Stimulated activated naive CD8-positive, alpha-beta T cell treated with anti-CD3 and anti-CD28 coated beads, Interleukin-15, amount 100 ng/mL, for 72 hours (primary cell): ENCODE data around the gene RPTOR.
"Not testable (repeated sequence)": the region's sequence is repeated elsewhere in the genome, so short reads cannot be mapped to it uniquely, and the experiment has no call there.

Experiments
- ATAC-seq: fragments of 150-1000 bp; cut with Tn5 transposase; 2 replicates; pipeline ENCODE4 v1.10.0; 2021; ENCODE audit warnings: mild to moderate bottlenecking, moderate library complexity
- DNase-seq, 2 donors: peaks; one replicate each; pipeline ENCODE4 v3.0.0; 2021 to 2022
- H3K27ac Mint-ChIP-seq, 2 donors: one replicate each; pipeline ENCODE4 v1.8.0; 2022; ENCODE audit warnings: mild to moderate bottlenecking in 2 of 2, mixed read lengths in 2 of 2, moderate library complexity in 2 of 2
- H3K27me3 Mint-ChIP-seq: one replicate; pipeline ENCODE4 v1.8.0; 2022; ENCODE audit warnings: mixed read lengths
- H3K4me1 Mint-ChIP-seq: one replicate; pipeline ENCODE4 v1.8.0; 2022; ENCODE audit warnings: mild to moderate bottlenecking, mixed read lengths
- H3K4me3 Mint-ChIP-seq, 2 donors: one replicate each; pipeline ENCODE4 v1.8.0; 2022; ENCODE audit warnings: mild to moderate bottlenecking in 2 of 2, mixed read lengths in 2 of 2, moderate library complexity in 1 of 2
- H3K9me3 Mint-ChIP-seq, 2 donors: one replicate each; pipeline ENCODE4 v1.8.0; 2022; ENCODE audit warnings: mixed read lengths in 2 of 2

RPTOR gene

DNA sequence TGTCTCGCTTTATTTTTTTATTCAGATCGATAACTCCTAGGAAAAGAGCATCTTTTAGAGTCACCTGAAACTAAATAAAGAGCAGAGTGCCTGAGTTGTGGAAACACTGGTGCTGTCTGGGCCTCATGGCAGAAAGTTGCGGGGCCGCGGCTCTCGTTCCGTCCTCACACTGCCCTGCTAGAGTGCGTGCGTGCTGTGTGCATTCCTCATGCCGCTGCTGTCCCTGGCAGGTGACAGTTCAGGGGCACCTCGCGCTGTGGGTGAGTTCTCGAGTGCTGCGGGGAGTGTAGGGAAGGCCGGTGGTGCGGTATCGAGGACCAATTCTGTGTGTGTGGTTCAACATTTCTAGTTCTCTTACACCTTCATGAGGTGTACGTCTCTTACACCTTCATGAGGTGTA, 136.6 kb downstream of the RPTOR start:
- Mint-ChIP-seq H3K27ac (no peak overlapping the region), H3K9me3 (no peaks in the 10 kb centered on the region), H3K4me1 (peaks cover 57% of the 10 kb centered on the region), H3K27me3 (no peaks in the 10 kb centered on the region), H3K4me3 (no peak overlapping the region)
- ATAC-seq (no peak), DNase-seq (no peak)

DNA sequence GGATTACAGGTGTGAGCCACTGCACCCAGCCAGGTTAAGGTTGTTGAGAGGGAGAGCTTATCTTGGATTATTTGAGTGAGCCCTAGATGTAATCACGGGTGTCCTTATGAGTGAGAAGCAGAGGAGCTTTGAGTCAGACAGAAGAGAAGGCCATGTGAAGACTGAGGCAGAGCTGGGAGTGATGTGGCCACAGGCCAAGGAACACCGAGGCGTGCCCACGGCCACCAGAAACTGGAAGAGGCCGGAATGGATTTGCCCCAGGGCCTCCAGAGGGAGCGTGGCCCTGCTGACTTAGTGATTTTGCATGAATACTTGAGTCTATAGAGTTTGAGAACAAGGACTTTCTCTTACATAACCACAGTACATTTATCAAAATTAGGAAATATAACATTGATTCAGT, 137.7 kb downstream of the RPTOR start:
- DNase-seq (no peak), ATAC-seq (no peak)
- H3K27me3 Mint-ChIP-seq = no peaks in the 10 kb centered on the region
- H3K27ac Mint-ChIP-seq = no peak overlapping the region
- H3K9me3 Mint-ChIP-seq = no peaks in the 10 kb centered on the region
- H3K4me3 Mint-ChIP-seq = no peak overlapping the region
- peaks cover 57% of the 10 kb centered on the region for H3K4me1 Mint-ChIP-seq

DNA sequence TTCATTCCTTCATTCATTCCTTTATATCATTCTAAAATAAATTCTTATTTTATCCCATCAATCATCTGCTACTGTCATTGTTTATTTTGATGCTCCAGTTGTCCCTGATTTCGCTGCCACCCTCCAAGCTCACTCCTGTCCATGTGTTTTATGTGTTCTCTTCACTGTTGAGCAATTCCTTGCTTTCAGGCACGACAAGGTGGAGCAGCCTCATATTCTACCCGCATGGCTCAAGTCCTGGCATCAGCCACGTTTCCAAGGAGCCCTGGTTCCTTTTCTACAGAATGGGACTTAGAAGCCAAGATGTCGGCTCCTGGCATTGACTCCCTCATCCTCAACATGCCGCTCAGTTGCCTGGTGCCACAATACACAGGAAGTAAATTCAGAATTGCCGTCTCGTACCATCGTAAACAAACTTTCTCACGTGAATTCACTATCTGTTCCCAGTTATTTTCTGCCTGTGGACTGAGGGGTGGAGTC, 139.0 kb downstream of the RPTOR start:
- no peak for DNase-seq
- H3K9me3 Mint-ChIP-seq = no peaks in the 10 kb centered on the region
- no peak overlapping the region for H3K4me3 Mint-ChIP-seq
- H3K27me3 Mint-ChIP-seq = no peaks in the 10 kb centered on the region
- peaks cover 44% of the 10 kb centered on the region for H3K4me1 Mint-ChIP-seq
- ATAC-seq = no peak
- H3K27ac Mint-ChIP-seq = no peak overlapping the region

DNA sequence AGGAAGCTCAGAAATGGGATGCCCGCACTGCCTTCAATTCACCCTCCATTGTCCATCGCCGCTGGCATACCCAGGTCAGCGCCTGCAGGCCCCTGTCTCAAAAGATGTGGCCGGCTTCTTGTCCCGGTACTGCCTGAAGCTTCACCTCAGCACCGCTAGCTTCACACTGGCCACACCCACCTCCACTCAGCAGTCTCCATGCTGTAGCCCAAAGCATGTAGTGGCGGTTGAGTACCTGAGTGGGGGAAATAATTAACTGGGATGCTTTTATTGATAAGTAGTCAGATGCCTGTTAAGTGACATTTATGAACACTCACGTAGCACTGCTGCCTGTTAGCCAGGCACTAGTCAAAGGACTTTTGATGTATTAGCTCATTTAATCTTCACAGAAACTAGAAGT, 143.2 kb downstream of the RPTOR start:
- ATAC-seq (no peak), DNase-seq (no peak)
- H3K27me3 Mint-ChIP-seq = no peaks in the 10 kb centered on the region
- no peak overlapping the region for H3K27ac Mint-ChIP-seq
- H3K9me3 Mint-ChIP-seq = no peaks in the 10 kb centered on the region
- H3K4me1 Mint-ChIP-seq = peaks cover 13% of the 10 kb centered on the region
- no peak overlapping the region for H3K4me3 Mint-ChIP-seq

DNA sequence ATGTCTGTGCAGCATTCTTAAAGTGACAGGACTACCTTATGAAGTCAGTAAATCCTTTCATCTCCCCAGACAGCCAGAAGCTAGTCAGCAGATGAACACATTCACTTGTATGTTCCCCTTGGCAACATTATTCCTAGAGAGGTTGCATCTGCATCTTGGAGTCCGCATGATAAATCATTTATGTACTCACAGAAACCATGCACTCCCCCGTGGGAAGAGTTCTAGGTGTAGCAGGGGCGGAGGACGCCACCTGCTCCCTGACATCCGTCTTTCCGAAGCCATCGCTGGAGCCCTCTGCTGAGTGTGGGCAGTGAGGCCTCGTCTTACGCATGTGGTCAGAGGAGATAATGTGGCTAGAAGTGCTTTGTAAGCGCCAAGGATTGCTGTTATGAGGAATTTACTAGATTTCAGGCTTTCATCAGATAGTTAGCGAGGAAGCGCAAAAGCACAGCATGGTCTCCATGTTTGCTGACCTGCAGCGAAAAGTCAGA, 144.5 kb downstream of the RPTOR start:
- Mint-ChIP-seq H3K4me3 (no peak overlapping the region), H3K27ac (no peak overlapping the region), H3K27me3 (no peaks in the 10 kb centered on the region), H3K4me1 (peaks cover 14% of the 10 kb centered on the region), H3K9me3 (no peaks in the 10 kb centered on the region)
- DNase-seq (no peak), ATAC-seq (no peak)

DNA sequence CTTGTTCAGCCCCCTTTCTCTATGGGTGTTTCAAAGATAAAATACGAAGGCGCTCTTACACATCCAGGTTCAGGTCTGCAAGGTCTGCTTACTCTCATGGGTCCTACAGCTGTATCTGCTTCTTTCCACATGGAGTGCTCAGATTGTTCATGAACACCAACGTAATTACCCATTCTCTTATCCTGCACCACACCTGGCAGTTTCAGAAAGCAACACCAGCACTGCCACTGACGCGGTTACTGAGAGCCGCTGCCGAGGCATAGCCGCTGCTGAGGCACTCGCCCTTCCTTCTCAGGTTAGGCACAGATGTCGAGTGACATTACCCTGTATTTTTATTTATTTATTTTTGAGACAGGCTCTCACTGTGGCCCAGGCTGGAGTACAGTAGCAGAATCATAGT, 147.1 kb downstream of the RPTOR start:
- no peak for ATAC-seq

DNA sequence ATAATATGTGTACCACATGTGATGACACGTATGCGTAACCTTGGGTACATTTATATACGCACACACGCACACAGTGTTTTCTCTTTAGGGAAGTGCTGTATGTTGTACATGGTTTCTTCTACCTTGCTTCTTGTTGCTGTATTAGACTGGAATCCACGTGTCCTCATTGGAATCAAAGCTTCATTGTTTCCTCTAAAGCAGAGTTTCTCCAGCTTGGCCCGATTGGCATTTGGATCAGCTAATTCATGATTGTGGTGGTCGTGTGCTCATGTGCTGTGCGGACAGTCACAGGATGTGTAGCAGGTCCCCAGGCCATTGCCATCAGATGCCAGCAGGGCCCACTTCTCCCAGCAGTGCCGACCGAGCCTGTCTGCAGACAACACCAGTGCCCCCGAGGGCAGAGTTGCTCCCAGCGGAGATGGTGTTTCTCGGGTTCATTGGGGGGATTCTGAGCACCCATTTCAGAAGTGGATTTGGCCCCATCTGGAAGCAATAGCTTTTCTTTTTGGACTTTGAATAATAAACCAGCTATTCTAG, 148.4 kb downstream of the RPTOR start:
- Mint-ChIP-seq H3K4me3 (no peak overlapping the region), H3K27me3 (no peaks in the 10 kb centered on the region), H3K9me3 (no peaks in the 10 kb centered on the region), H3K27ac (peak overlapping the region in 1 of 2 donors; percentile 35), H3K4me1 (peaks cover 39% of the 10 kb centered on the region)
- DNase-seq (no peak), ATAC-seq (no peak)

More for the DNA sequence above, 147.1 kb downstream of the RPTOR start:
- DNase-seq = no peak
- Mint-ChIP-seq H3K27me3 (no peaks in the 10 kb centered on the region), H3K4me1 (peaks cover 34% of the 10 kb centered on the region), H3K4me3 (no peak overlapping the region), H3K9me3 (no peaks in the 10 kb centered on the region), H3K27ac (no peak overlapping the region)

DNA sequence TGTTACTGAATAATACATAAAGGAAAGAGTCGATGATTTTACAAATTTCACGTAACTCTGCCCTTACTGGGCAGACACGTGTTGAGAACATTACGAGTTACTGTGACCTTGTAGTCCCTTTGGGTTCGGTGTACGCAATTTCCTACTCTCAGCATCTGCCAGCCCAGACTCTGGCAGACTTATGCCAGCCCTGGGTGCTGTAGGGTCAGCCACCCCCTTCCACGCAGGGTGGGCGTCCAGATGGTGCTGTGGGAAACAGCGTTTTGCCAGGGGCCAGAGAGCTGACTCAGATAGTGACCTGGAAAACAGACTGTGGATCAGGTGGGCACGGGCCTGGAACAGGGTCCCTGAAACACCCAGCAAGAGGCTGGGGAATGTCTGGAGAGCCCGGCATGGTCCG, 148.9 kb downstream of the RPTOR start:
- peaks cover 45% of the 10 kb centered on the region for H3K4me1 Mint-ChIP-seq
- ATAC-seq (no peak), DNase-seq (no peak)
- H3K4me3 Mint-ChIP-seq = no peak overlapping the region
- no peaks in the 10 kb centered on the region for H3K27me3 Mint-ChIP-seq
- no peak overlapping the region for H3K27ac Mint-ChIP-seq
- H3K9me3 Mint-ChIP-seq = no peaks in the 10 kb centered on the region

DNA sequence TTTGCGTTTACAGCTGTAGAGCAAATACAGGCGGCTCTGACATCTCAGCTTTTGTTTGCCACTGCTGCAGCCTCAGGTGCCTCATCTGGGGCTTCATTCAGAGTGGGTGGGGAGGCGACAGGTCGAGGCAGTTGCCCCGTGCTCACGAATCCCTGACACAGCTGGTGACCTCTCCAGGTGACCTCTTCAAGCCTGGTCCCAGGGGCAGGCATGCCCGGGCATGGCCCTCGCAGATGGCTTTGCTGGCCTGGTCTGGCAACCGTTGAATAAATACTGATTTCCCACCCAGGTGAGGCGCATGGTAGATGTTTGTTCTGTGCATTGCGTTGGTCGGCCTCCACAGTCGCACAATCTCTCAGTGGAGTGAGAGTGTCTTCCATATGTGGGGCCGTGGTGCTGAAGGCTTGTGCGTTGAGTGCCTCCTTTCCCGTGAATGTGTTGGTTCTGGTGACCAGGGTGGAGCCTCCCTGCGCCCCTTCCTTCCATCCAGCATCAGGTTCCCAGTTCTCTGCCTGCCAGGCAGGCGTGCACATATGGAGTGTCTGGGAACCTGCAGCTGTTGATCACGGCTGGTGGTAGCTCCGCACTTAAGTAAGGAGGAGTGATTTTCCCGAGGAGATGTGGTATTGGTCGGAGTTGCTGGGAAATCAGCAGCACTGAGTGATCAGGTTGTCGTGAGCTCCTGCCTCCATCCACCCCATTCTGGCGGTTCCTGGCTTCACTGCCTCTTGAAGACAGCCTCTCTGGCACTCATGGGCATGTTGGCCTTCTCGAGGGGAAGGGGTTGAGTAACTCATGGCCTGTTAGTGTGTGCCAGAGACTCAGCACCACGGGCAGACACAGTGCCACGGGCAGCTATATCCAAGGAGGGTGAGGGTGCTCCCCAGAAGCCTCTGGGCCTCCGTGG, 149.7 kb downstream of the RPTOR start:
- Mint-ChIP-seq H3K27ac (peak overlapping the region; percentile 9 to 45), H3K9me3 (no peaks in the 10 kb centered on the region), H3K4me3 (no peak overlapping the region), H3K27me3 (no peaks in the 10 kb centered on the region), H3K4me1 (peaks cover 53% of the 10 kb centered on the region)
- ATAC-seq = no peak
- no peak for DNase-seq

DNA sequence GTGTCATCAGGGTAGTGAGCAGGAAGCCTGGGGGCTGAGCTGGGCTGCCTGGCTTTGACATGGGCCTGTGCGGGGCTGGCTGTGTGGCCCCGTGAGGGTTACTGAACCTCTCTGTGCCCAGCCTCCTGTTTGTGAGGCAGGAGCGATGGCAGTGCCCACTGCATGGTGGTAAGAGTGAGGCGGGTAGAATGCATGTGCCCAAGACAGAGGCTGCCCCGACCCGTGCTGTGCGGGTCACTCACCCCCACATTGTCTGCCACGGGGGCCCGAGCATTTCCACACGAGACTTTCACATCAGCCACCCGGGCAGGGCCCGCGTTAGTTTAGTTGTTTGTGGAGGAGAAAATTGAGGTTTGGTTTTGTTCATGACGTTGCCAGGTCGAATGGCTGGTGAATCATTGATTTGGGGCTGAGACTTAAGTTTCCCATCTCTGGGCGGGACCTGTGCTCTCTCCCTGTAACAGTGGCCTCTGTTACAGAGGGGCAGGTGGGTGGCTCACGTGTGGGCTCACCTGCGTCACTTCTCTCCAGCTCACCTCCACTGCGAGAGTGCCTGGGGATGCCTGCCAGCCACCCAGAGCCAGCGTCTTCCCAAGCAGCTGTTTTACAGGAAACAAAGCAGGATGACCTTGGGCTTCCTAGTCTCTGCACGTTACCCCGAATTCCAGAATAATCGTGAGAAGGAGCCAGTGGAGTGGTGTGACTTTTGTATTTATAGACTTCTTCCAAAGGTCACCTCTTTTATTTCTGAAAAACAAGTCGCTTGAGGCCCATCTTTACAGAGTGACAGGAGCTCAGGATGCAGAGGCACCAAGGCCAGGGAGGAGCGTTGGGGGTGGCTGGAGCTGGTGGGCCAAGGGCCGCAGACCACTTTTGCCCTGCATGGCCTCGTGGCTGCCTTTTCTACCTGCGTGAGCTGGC, 150.6 kb downstream of the RPTOR start:
- DNase-seq = peak in 1 of 2 donors; percentile 45

DNA sequence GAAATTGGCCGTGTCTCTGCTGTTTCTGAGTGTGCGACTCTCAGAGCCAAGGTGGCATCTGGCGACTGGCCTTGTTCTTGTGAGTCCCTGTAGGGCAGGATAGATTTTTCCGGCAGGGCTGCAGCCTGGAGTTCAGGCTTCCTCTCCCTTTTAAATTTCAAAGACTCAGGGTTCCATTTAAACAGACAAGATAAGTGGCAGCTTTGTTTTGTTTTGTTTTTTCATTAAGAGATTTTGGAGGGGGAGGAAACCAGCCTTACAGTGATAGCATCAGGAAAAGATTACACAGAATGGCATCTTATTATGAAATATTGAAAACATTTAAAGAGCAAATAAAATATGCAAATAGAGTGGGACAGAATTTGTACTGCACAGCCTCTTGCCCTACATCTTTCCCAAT, 151.3 kb downstream of the RPTOR start:
- Mint-ChIP-seq H3K27ac (peak overlapping the region; percentile 31 to 77), H3K9me3 (peaks cover 10 to 15% of the 10 kb centered on the region in 2 donors), H3K4me3 (peak overlapping the region; percentile 38 to 52), H3K4me1 (peaks cover 61% of the 10 kb centered on the region), H3K27me3 (no peaks in the 10 kb centered on the region)
- ATAC-seq (no peak), DNase-seq (no peak)

More for the DNA sequence above, 150.6 kb downstream of the RPTOR start:
- Mint-ChIP-seq H3K4me1 (peaks cover 61% of the 10 kb centered on the region), H3K9me3 (peaks cover 6 to 8% of the 10 kb centered on the region in 2 donors), H3K27me3 (no peaks in the 10 kb centered on the region), H3K4me3 (peak overlapping the region; percentile 38 to 52), H3K27ac (peak overlapping the region; percentile 72 to 74)
- peak; percentile 80 for ATAC-seq

DNA sequence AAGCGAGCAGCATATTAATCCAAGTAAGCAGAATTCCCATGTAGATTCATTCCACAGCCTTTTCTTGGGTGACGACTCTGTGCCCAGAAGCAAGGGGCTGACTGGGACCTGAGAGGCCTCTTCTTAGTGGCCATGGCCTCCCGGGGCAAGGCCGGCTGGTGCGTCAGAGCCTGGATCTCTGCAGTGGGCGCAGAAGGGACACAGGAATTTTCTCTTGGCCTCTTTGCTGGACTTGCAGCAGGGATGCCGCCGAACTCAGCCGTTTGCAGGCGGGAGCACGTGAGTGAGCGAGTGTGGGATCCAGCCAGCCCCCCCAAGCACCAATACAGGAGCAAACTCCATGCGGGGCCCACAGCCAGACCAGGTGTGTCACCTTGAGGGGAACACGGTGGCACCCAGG, 151.8 kb downstream of the RPTOR start:
- H3K27me3 Mint-ChIP-seq = no peaks in the 10 kb centered on the region
- H3K4me3 Mint-ChIP-seq = peak overlapping the region in 1 of 2 donors; percentile 70
- ATAC-seq (no peak), DNase-seq (no peak)
- H3K4me1 Mint-ChIP-seq = peaks cover 61% of the 10 kb centered on the region
- peak overlapping the region in 1 of 2 donors; percentile 29 for H3K27ac Mint-ChIP-seq
- peaks cover 10 to 15% of the 10 kb centered on the region in 2 donors for H3K9me3 Mint-ChIP-seq

DNA sequence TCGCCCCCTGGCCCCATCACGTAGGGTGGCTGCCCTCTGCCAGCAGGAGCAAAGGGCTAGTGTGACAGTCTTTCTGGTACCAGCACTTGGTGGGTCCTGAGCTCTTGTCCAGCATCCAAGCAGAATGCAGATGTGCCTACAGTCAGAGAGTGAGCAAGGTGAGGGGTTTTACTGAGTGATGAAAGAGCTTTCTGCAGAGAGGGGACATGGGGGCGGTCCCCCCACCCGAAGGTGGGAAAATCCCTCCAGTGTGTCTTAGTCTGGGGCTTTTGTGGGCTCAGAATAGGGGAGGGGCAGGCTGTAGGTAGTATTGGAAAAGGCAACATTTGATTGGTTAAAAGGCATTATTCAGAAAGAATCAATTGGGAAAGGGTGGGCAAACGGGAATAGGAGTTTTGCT, 152.3 kb downstream of the RPTOR start:
- peaks cover 65% of the 10 kb centered on the region for H3K4me1 Mint-ChIP-seq
- DNase-seq (peak in 1 of 2 donors; percentile 49), ATAC-seq (peak; percentile 68)
- peak overlapping the region; percentile 47 to 70 for H3K4me3 Mint-ChIP-seq
- peak overlapping the region; percentile 90 to 92 for H3K27ac Mint-ChIP-seq
- peaks cover 10 to 15% of the 10 kb centered on the region in 2 donors for H3K9me3 Mint-ChIP-seq
- no peaks in the 10 kb centered on the region for H3K27me3 Mint-ChIP-seq

DNA sequence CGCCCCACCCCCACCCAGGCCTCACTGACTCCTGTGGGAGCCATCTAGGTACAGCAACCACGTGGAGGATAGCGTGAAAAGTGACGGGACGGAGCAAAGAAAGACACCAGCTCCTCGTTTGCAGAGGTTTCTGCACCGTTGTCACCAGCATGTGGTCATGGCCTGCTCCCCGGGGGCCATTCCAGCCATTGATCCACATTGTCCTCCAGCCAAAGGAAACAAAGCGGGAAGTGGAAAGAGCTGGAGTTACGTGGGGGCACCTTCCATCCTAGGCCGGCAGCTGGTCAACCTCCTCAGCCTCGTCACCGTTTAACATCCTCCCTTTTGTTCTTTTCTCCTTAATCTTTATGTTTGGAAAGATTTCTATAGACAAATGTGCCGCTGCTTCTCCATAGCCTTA, 153.7 kb downstream of the RPTOR start:
- Mint-ChIP-seq H3K4me3 (no peak overlapping the region), H3K27me3 (no peaks in the 10 kb centered on the region), H3K9me3 (peaks cover 10 to 15% of the 10 kb centered on the region in 2 donors), H3K27ac (peak overlapping the region in 1 of 2 donors; percentile 68), H3K4me1 (peaks cover 79% of the 10 kb centered on the region)
- no peak for ATAC-seq
- no peak for DNase-seq

DNA sequence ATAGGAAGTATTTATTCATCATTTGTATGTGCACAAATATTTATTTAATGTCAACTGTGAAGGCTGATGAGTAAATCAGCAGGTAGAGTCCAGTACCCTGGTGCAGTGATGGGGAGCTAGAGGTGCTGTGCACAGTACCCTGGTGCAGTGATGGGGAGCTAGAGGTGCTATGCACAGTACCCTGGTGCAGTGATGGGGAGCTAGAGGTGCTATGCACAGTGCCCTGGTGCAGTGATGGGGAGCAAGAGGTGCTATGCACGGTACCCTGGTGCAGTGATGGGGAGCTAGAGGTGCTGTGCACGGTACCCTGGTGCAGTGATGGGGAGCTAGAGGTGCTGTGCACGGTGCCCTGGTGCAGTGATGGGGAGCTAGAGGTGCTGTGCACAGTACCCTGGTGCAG, 154.6 kb downstream of the RPTOR start:
- H3K9me3 Mint-ChIP-seq = peaks cover 10 to 15% of the 10 kb centered on the region in 2 donors
- not testable (repeated sequence) for H3K4me3 Mint-ChIP-seq, ATAC-seq, DNase-seq, H3K27me3 Mint-ChIP-seq
- H3K27ac Mint-ChIP-seq = peak overlapping the region in 1 of 2 donors; percentile 30
- peaks cover 86% of the 10 kb centered on the region for H3K4me1 Mint-ChIP-seq
